ENCODE measurements around the gene ANKRD60. TPM values are rescaled to one million over a fixed set of nuclear protein-coding genes. Genes with fewer than 3 reads are reported as not detected.

The ANKRD60 gene
- total RNA-seq, 3 donors from 2014 or later: not detected

- no peaks in the 10 kb centered on the region for H3K27me3 ChIP-seq
- intact Hi-C loops (cut with DNase I; ENCODE audit: low total_unique reads): loop anchor here (10.0 kb wide), 1 partner anchor 1231 kb away; no protein-coding TSS in a partner anchor
- H3K4me1 ChIP-seq: no peaks in the 10 kb centered on the region
- no peaks in the 10 kb centered on the region for H3K9me3 ChIP-seq
- H3K27ac ChIP-seq: no peak overlapping the region
- TF ChIP-seq CTCF (IDR thresholded peaks at IDR 0.05): no peak
- TF ChIP-seq POLR2A (IDR thresholded peaks at IDR 0.05): no peak
- no peak for TF ChIP-seq POLR2AphosphoS5 (IDR thresholded peaks at IDR 0.05)
- no peak overlapping the region for H3K4me3 ChIP-seq
- DNase-seq (ENCODE audit: low spot score in 2 of 2): no peak
- no peaks in the 10 kb centered on the region for H3K36me3 ChIP-seq
Measured at GRCh38 chr20:58264271-58264670, 35.8 kb upstream of the ANKRD60 start.

GRCh38 chr20:58261660-58262059, 33.2 kb upstream of the ANKRD60 start:
- Histone ChIP-seq H3K4me1 (no peaks in the 10 kb centered on the region), H3K4me3 (no peak overlapping the region), H3K27me3 (no peaks in the 10 kb centered on the region), H3K36me3 (no peaks in the 10 kb centered on the region), H3K9me3 (no peaks in the 10 kb centered on the region), H3K27ac (no peak overlapping the region)
- no peak for DNase-seq (ENCODE audit: low spot score in 2 of 2)
- intact Hi-C loops (cut with DNase I; ENCODE audit: low total_unique reads): loop anchor here (10.0 kb wide), 1 partner anchor 1233 kb away; no protein-coding TSS in a partner anchor
- TF ChIP-seq POLR2A (IDR thresholded peaks at IDR 0.05) (no peak), CTCF (IDR thresholded peaks at IDR 0.05) (no peak), POLR2AphosphoS5 (IDR thresholded peaks at IDR 0.05) (no peak)

GRCh38 chr20:58260006-58260405, 31.6 kb upstream of the ANKRD60 start:
- H3K4me1 ChIP-seq: no peaks in the 10 kb centered on the region
- DNase-seq (ENCODE audit: low spot score in 2 of 2): no peak
- H3K4me3 ChIP-seq: no peak overlapping the region
- H3K27ac ChIP-seq: no peak overlapping the region
- H3K9me3 ChIP-seq: no peaks in the 10 kb centered on the region
- no peaks in the 10 kb centered on the region for H3K27me3 ChIP-seq
- no peak for TF ChIP-seq POLR2AphosphoS5 (IDR thresholded peaks at IDR 0.05)
- TF ChIP-seq CTCF (IDR thresholded peaks at IDR 0.05): no peak
- TF ChIP-seq POLR2A (IDR thresholded peaks at IDR 0.05): no peak
- H3K36me3 ChIP-seq: no peaks in the 10 kb centered on the region
- intact Hi-C loops (cut with DNase I; ENCODE audit: low total_unique reads): loop anchor here (10.0 kb wide), 1 partner anchor 1235 kb away; no protein-coding TSS in a partner anchor

GRCh38 chr20:58256842-58257241, 28.4 kb upstream of the ANKRD60 start:
- Histone ChIP-seq H3K9me3 (no peaks in the 10 kb centered on the region), H3K27me3 (no peaks in the 10 kb centered on the region), H3K36me3 (no peaks in the 10 kb centered on the region), H3K27ac (no peak overlapping the region), H3K4me1 (no peaks in the 10 kb centered on the region), H3K4me3 (no peak overlapping the region)
- no peak for DNase-seq (ENCODE audit: low spot score in 2 of 2)
- intact Hi-C loops (cut with DNase I; ENCODE audit: low total_unique reads): loop anchor here (5.0 kb wide), 1 partner anchor 695 kb away; no protein-coding TSS in a partner anchor
- TF ChIP-seq POLR2A (IDR thresholded peaks at IDR 0.05): no peak
- no peak for TF ChIP-seq CTCF (IDR thresholded peaks at IDR 0.05)
- TF ChIP-seq POLR2AphosphoS5 (IDR thresholded peaks at IDR 0.05): no peak

- DNase-seq (ENCODE audit: low spot score in 2 of 2): no peak
- intact Hi-C loops (cut with DNase I; ENCODE audit: low total_unique reads): loop anchor here (5.0 kb wide), 1 partner anchor 696 kb away; no protein-coding TSS in a partner anchor
- H3K27ac ChIP-seq: no peak overlapping the region
Measured at GRCh38 chr20:58256307-58256706, 27.9 kb upstream of the ANKRD60 start.

More at GRCh38 chr20:58256307-58256706, 27.9 kb upstream of the ANKRD60 start:
- Histone ChIP-seq H3K4me1 (no peaks in the 10 kb centered on the region), H3K4me3 (no peak overlapping the region), H3K27me3 (no peaks in the 10 kb centered on the region), H3K9me3 (no peaks in the 10 kb centered on the region), H3K36me3 (no peaks in the 10 kb centered on the region)
- no peak for TF ChIP-seq CTCF (IDR thresholded peaks at IDR 0.05)
- no peak for TF ChIP-seq POLR2AphosphoS5 (IDR thresholded peaks at IDR 0.05)
- TF ChIP-seq POLR2A (IDR thresholded peaks at IDR 0.05): no peak

Measured in breast epithelium (tissue), 4 donors.